Measurements from ENCODE around the gene DCBLD2.

DCBLD2 gene

DNA sequence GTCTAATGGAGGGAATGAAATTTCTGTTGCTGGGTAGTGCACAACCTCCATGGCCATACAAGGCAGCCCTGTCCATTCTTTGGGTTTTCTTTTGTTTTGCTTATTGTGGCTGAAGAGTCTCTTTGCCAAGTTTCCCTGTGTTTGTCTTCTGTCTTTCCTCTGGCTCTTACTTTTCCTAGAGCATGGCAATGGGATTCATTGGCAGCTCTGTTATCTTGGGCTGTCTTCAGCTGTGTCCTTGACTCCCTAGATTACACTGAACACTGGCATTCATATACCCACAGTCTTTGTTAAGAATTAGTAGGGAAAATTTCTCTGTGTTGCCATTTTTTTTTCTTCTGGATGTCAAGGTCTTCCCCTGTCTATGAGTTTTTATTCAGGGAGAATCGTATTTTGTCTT lies 16.1 kb upstream of the DCBLD2 start:
- TF ChIP-seq, protein P1, sequence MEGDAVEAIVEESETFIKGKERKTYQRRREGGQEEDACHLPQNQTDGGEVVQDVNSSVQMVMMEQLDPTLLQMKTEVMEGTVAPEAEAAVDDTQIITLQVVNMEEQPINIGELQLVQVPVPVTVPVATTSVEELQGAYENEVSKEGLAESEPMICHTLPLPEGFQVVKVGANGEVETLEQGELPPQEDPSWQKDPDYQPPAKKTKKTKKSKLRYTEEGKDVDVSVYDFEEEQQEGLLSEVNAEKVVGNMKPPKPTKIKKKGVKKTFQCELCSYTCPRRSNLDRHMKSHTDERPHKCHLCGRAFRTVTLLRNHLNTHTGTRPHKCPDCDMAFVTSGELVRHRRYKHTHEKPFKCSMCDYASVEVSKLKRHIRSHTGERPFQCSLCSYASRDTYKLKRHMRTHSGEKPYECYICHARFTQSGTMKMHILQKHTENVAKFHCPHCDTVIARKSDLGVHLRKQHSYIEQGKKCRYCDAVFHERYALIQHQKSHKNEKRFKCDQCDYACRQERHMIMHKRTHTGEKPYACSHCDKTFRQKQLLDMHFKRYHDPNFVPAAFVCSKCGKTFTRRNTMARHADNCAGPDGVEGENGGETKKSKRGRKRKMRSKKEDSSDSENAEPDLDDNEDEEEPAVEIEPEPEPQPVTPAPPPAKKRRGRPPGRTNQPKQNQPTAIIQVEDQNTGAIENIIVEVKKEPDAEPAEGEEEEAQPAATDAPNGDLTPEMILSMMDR (IDR thresholded peaks at IDR 0.05; ENCODE audit: insufficient read depth, missing control alignments), result no peak
- DNase-seq (ENCODE audit: insufficient read length, low spot score), result no peak
- no peak for FAIRE-seq

GRCh38 chr3:98914210-98915080 lies 12.9 kb upstream of the DCBLD2 start:
- no peak for FAIRE-seq

DNA sequence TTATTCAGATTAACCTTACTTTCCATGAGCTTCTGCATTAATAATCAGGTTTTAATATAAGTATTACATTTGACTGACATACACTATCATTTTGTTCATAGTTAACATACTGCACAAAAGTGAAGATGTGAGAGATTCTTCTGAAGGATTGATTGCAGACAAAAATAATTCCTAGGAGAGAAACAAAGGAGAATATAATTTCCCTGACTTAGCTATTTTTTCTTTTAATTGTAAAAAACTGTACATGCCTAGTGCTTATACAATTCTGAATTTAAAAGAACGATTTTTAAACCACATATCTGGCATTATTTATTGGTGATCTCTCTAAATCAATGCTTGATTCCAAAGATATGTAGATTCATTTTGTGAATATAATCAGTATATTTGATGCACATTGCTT lies 11.0 kb upstream of the DCBLD2 start:
- TF ChIP-seq, protein P1 (IDR thresholded peaks at IDR 0.05; ENCODE audit: insufficient read depth, missing control alignments), result no peak
- no peak for DNase-seq (ENCODE audit: insufficient read length, low spot score)
- FAIRE-seq, result no peak

More at GRCh38 chr3:98914210-98915080, 12.9 kb upstream of the DCBLD2 start:
- TF ChIP-seq, protein P1 (IDR thresholded peaks at IDR 0.05; ENCODE audit: insufficient read depth, missing control alignments), result no peak
- DNase-seq (ENCODE audit: insufficient read length, low spot score), result no peak

- no peak for FAIRE-seq
- TF ChIP-seq, protein P1 (IDR thresholded peaks at IDR 0.05; ENCODE audit: insufficient read depth, missing control alignments), result no peak
Observed at GRCh38 chr3:98906230-98906629, 4.7 kb upstream of the DCBLD2 start.

GRCh38 chr3:98903705-98904481 lies 2.4 kb upstream of the DCBLD2 start:
- DNase-seq (ENCODE audit: insufficient read length, low spot score), result no peak
- FAIRE-seq, result no peak
- TF ChIP-seq, protein P1 (IDR thresholded peaks at IDR 0.05; ENCODE audit: insufficient read depth, missing control alignments), result no peak

More at GRCh38 chr3:98906230-98906629, 4.7 kb upstream of the DCBLD2 start:
- no peak for DNase-seq (ENCODE audit: insufficient read length, low spot score)

DNA sequence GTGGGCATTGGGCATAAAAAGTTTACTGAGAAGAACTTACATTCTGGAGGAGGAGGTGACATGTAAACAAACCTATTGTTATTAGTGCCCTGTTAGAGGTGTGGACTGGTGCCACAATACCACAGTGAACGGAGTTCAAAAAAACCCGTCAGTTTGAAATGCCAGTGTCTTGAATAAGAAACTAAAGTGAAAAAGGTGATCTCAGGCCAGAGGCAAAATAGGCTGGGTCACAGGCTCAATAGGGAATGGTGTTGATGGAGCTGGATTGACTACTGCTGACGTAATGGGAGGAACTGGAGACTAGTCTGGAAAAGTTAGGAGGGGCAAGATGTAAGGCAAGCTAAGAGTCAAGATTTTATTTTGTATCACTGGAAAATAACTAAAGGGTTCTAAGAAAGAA lies 1.6 kb upstream of the DCBLD2 start:
- DNase-seq (ENCODE audit: insufficient read length, low spot score) (no peak), FAIRE-seq (no peak)
- TF ChIP-seq, protein P1 (IDR thresholded peaks at IDR 0.05; ENCODE audit: insufficient read depth, missing control alignments), result no peak
